Neutrophil (primary cell): ENCODE measurements around the gene TTC5.
"Not testable (repeated sequence)": the region's sequence is repeated elsewhere in the genome, so short reads cannot be mapped to it uniquely, and the experiment has no call there.

Source experiments
- H3K27ac ChIP-seq: fragments of 200-600 bp; sonication (generic); 2 replicates; pipeline ENCODE4 v1.5.1; 2016; ENCODE audit warnings: mild to moderate bottlenecking, moderate library complexity
- H3K27me3 ChIP-seq: fragments of 200-600 bp; sonication (generic); 2 replicates; pipeline ENCODE4 v1.6.0; 2016; ENCODE audit warnings: mild to moderate bottlenecking
- H3K36me3 ChIP-seq: fragments of 200-600 bp; sonication (generic); 2 replicates; pipeline ENCODE4 v1.5.1; 2017
- H3K4me1 ChIP-seq, 2 experiments: fragments of 200-600 bp in 1 of 2; sonication (generic) in 1 of 2; 1 replicate in 1 of 2; 2 replicates in 1 of 2; pipeline versions ENCODE4 v1.5.1 to v1.6.1; 2013 to 2016; ENCODE audit warnings: low read depth in 1 of 2, low read length in 1 of 2, mild to moderate bottlenecking in 1 of 2, moderate library complexity in 1 of 2; ENCODE audit not compliant: control insufficient read depth in 1 of 2, insufficient read depth in 1 of 2
- H3K4me3 ChIP-seq, 2 experiments: fragments of 200-600 bp in 1 of 2; sonication (generic) in 1 of 2; 1 replicate in 1 of 2; 2 replicates in 1 of 2; pipeline ENCODE4 v1.5.1; 2013 to 2016; ENCODE audit warnings: low read depth in 1 of 2, low read length in 1 of 2, mild to moderate bottlenecking in 1 of 2, moderate library complexity in 1 of 2
- H3K9me3 ChIP-seq: fragments of 200-600 bp; sonication (generic); 2 replicates; pipeline ENCODE4 v1.5.1; 2016
- CTCF ChIP-seq: fragments of 200-600 bp; sonication (generic); IDR thresholded peaks from 2 replicates; pipeline ENCODE4 v1.5.1; 2016; ENCODE audit warnings: antibody characterized with exemption

Gene TTC5

GRCh38 chr14:20345366-20345765 lies 39.6 kb upstream of the TTC5 start:
- TF ChIP-seq CTCF: no peak
- Histone ChIP-seq H3K9me3 (no peaks in the 10 kb centered on the region), H3K27me3 (no peaks in the 10 kb centered on the region), H3K4me1 (peaks cover 9 to 16% of the 10 kb centered on the region in 2 experiments), H3K36me3 (peaks cover under 1% of the 10 kb centered on the region), H3K4me3 (no peak overlapping the region), H3K27ac (no peak overlapping the region)

GRCh38 chr14:20343862-20344220 lies 38.1 kb upstream of the TTC5 start:
- Histone ChIP-seq H3K27me3 (no peaks in the 10 kb centered on the region), H3K36me3 (no peaks in the 10 kb centered on the region), H3K27ac (peak overlapping the region; percentile 88), H3K4me1 (peaks cover 9 to 16% of the 10 kb centered on the region in 2 experiments), H3K9me3 (no peaks in the 10 kb centered on the region), H3K4me3 (peak overlapping the region; percentile 72 to 78)
- no peak for TF ChIP-seq CTCF

- Histone ChIP-seq H3K4me1 (peaks cover 9 to 16% of the 10 kb centered on the region in 2 experiments), H3K9me3 (no peaks in the 10 kb centered on the region), H3K4me3 (peak within 1 kb of the TSS; percentile 72 to 78), H3K36me3 (no peaks in the 10 kb centered on the region), H3K27ac (peak within 1 kb of the TSS; percentile 88), H3K27me3 (no peaks in the 10 kb centered on the region)
- TF ChIP-seq CTCF: no peak
Observed at GRCh38 chr14:20343092-20343861, 37.5 kb upstream of the TTC5 start, which contains the start of gene PARP2. Gene PARP2 (plus strand): TSS chr14:20343635. CDS start chr14:20343642, 7 bp downstream.

GRCh38 chr14:20341646-20342045 lies 35.9 kb upstream of the TTC5 start:
- Histone ChIP-seq H3K36me3 (no peaks in the 10 kb centered on the region), H3K9me3 (no peaks in the 10 kb centered on the region), H3K27ac (no peak overlapping the region), H3K4me3 (no peak overlapping the region), H3K27me3 (no peaks in the 10 kb centered on the region), H3K4me1 (peaks cover 9 to 16% of the 10 kb centered on the region in 2 experiments)
- TF ChIP-seq CTCF: no peak

GRCh38 chr14:20341032-20341431 lies 35.3 kb upstream of the TTC5 start:
- H3K27ac ChIP-seq, H3K36me3 ChIP-seq, H3K4me3 ChIP-seq, H3K9me3 ChIP-seq, H3K27me3 ChIP-seq: not testable (repeated sequence)
- H3K4me1 ChIP-seq: peaks cover 9 to 16% of the 10 kb centered on the region in 2 experiments

- no peaks in the 10 kb centered on the region for H3K9me3 ChIP-seq
- H3K27ac ChIP-seq: no peak overlapping the region
- peaks cover 11 to 13% of the 10 kb centered on the region in 2 experiments for H3K4me1 ChIP-seq
- no peak overlapping the region for H3K4me3 ChIP-seq
- no peaks in the 10 kb centered on the region for H3K36me3 ChIP-seq
- no peaks in the 10 kb centered on the region for H3K27me3 ChIP-seq
- TF ChIP-seq CTCF: no peak
Observed at GRCh38 chr14:20334017-20334416, 28.3 kb upstream of the TTC5 start.
